ENCODE results near the gene VWA3B. TPM values are rescaled to one million over a fixed set of nuclear protein-coding genes. Genes with fewer than 3 reads are reported as not detected.
A peak's percentile ranks its signal among the peaks of the same experiment; 100 is the strongest.
"Not testable (repeated sequence)": the region's sequence is repeated elsewhere in the genome, so short reads cannot be mapped to it uniquely, and the experiment has no call there.

The VWA3B gene
- total and polyA plus RNA-seq, 5 experiments from 2014 or later, result 0.63 TPM; not detected in 4

DNA sequence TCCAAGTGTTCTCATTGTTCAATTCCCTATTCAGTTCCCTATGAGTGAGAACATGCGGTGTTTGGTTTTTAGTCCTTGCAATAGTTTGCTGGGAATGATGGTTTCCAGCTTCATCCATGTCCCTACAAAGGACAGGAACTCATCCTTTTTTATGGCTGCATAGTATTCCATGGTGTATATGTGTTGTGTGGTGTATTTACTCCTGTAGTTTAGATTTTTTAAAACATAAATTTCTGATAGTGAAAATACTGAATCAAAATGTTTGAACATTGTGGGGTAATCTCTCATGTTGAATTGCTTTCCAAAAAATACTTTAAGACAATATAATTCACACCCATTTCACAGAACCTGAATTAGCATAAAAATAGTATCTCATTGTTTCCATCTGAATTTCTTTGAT, 60.9 kb downstream of the VWA3B start:
- ATAC-seq, POLR2A ChIA-PET, H3K36me3 Mint-ChIP-seq, H3K4me3 Mint-ChIP-seq, DNase-seq, H3K27ac Mint-ChIP-seq, H3K27me3 Mint-ChIP-seq: not testable (repeated sequence)
- Mint-ChIP-seq H3K9me3 (peaks cover 0 to 15% (median 7%) of the 10 kb centered on the region in 9 donors), H3K4me1 (peaks cover 0 to 17% (median 5%) of the 10 kb centered on the region in 4 donors)

DNA sequence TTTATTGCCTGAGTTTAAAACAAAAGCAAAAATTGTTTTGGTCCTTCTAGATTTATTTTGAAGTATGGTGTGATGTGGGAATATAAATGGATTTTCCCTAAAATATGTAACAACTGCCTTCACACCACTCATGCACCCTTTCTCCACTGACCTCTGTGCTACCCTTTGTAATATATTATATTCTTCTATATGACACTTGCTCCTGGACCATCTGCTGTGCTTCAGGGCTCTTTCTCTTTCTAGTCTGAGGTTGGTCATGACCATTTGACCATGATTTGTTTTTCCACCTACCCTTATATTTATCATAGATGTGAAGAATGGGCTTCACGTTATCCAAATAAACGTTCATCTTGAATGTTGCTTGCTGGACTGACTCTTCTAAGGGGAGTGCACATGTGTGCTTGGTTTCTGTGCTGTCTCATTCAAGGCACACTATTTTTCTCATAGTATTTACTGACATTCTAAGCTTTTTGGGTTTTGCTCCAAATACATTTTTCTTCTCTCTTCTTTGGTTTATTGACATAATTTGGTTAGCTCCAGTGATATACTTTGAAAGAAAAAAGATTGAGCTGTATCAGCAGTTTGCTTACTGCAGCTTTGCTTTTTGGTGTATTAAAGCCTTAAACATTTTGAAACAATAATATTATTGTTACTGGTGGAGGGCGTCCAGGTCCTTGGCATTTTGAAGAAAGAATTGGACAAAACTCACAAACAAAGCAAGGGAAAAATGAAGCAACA, 61.8 kb downstream of the VWA3B start:
- Mint-ChIP-seq H3K4me1 (peaks cover 0 to 17% (median 5%) of the 10 kb centered on the region in 4 donors), H3K9me3 (peaks cover 0 to 15% (median 7%) of the 10 kb centered on the region in 9 donors), H3K27me3 (peaks cover 0 to 4% (median 0%) of the 10 kb centered on the region in 5 donors), H3K4me3 (peak overlapping the region in 8 of 10 donors; percentile 11 to 59 (median 38)), H3K27ac (peak overlapping the region in 7 of 10 donors; percentile 1 to 55 (median 43)), H3K36me3 (peaks cover 0 to 3% (median 0%) of the 10 kb centered on the region in 3 donors)
- no peak for DNase-seq
- no peak for ATAC-seq
- POLR2A ChIA-PET, result no interaction called here

DNA sequence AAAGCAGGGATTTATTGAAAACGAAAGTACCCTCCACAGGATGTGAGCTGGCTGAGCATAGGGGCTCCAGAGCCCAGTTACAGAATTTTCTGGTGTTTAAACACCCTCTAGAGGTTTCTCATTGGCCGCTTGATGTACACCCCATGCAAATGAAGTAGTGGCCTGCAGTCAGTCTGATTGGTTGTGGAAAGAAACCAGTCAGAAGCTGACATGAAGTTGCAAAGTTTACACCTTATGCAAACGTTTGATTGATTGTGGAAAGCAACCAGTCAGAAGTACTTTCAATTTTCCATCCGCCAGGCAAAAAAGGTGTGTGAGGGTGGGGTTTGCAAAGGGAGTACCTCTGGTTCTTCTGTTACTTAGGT, 62.3 kb downstream of the VWA3B start:
- Mint-ChIP-seq H3K36me3 (peaks cover 0 to 3% (median 0%) of the 10 kb centered on the region in 3 donors), H3K4me1 (peaks cover 0 to 17% (median 5%) of the 10 kb centered on the region in 4 donors), H3K27ac (peak overlapping the region in 8 of 10 donors; percentile 4 to 66 (median 48)), H3K27me3 (peaks cover 0 to 4% (median 0%) of the 10 kb centered on the region in 5 donors), H3K9me3 (peaks cover 0 to 15% (median 7%) of the 10 kb centered on the region in 9 donors), H3K4me3 (peak overlapping the region in 9 of 10 donors; percentile 15 to 59 (median 43))
- DNase-seq (peak in 6 of 10 donors; percentile 27 to 52 (median 36)), ATAC-seq (peak; percentile 96 to 98)
- POLR2A ChIA-PET, result no interaction called here

DNA sequence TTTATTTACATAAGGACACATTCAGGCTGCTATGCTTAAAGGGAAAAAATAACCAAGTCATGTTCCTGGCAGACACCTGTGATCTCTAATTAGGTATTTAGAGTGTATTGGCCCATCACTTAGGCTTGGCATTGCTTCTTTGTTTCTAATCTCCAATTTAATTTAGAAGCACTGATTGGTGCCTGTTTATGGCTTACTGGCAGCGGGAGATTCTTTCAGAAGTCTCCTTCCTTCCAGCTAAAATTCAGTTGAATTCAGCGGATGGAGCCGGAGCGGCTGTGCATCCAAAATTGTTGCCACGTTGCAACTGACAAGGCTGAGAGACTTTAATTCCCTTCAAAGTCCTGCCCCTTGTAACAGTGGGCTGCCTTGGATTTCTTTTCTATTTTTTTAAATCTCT, 66.5 kb downstream of the VWA3B start:
- no peaks in the 10 kb centered on the region for H3K36me3 Mint-ChIP-seq
- H3K27ac Mint-ChIP-seq, result no peak overlapping the region
- peaks cover 0 to 17% (median 5%) of the 10 kb centered on the region in 4 donors for H3K4me1 Mint-ChIP-seq
- no peaks in the 10 kb centered on the region for H3K9me3 Mint-ChIP-seq
- no peak overlapping the region for H3K4me3 Mint-ChIP-seq
- ATAC-seq, result no peak
- POLR2A ChIA-PET, result no interaction called here
- DNase-seq, result no peak
- H3K27me3 Mint-ChIP-seq, result peaks cover 4 to 8% (median 5%) of the 10 kb centered on the region in 5 donors

DNA sequence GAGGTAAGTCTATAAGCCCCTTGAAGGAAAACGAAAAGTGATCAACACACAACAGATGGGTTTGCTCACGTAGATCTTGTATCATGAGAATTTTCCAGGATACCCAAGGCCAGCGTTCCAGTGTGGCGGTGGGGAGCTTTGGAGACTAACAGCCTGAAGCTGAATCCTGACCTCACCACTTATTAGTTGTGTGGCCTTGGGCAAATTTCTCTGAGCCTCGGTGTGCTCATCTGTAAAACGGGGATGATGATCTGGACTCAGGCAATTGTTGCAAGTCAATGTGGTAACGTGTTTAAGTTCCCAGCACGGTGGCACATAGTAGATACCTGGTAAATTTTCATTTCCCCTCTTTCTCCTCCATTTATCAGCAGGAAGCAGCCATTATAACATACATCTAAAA, 68.3 kb downstream of the VWA3B start:
- no peak overlapping the region for H3K27ac Mint-ChIP-seq
- H3K36me3 Mint-ChIP-seq, result no peaks in the 10 kb centered on the region
- DNase-seq (no peak), ATAC-seq (no peak)
- H3K4me3 Mint-ChIP-seq, result no peak overlapping the region
- POLR2A ChIA-PET, result no interaction called here
- H3K9me3 Mint-ChIP-seq, result peaks cover 0 to 1% (median 0%) of the 10 kb centered on the region in 9 donors
- H3K27me3 Mint-ChIP-seq, result peaks cover 5 to 11% (median 8%) of the 10 kb centered on the region in 5 donors
- peaks cover 0 to 2% (median 0%) of the 10 kb centered on the region in 4 donors for H3K4me1 Mint-ChIP-seq

DNA sequence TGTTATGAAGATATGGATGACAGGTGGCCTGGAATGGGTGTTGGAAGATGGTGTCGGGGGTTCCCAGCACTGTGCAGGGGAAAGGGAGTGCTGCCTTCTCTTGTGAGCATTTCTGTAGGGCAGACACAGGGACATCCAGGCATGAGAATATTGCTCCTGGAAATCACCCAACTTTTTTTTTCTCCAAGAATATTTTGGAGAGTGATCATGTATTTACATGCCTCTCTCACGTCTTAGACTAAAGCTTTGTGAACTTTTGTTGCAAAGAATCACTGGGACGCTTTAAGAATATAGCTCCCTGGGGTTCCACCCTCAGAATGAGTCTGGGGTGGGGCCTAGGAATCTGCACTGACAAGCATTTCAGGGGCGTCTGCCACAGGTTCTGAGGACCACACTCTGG, 68.7 kb downstream of the VWA3B start:
- Mint-ChIP-seq H3K4me1 (peaks cover 0 to 2% (median 0%) of the 10 kb centered on the region in 4 donors), H3K27ac (no peak overlapping the region), H3K9me3 (peaks cover 0 to 1% (median 0%) of the 10 kb centered on the region in 9 donors), H3K4me3 (no peak overlapping the region), H3K27me3 (peaks cover 5 to 16% (median 9%) of the 10 kb centered on the region in 5 donors), H3K36me3 (no peaks in the 10 kb centered on the region)
- POLR2A ChIA-PET, result no interaction called here
- no peak for DNase-seq
- ATAC-seq, result no peak

DNA sequence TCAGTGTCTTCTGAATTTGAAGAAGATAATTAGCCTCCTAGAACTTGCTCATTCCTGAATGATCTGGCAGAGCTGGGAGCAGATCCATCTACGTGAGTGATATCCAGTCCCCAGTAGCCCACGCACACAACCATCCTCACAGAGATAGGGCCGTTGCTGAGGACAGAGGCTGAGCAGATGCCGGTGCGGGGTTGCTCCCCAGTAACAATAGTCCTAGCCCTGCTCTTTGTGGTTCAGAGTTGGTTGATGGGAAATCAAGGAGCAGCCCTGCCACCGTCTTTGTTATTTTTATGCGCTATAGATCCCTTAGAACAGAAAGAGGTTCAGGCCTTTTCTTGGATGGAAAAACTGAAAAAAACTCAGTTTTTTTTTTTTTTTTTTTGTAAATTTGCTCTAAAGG, 69.3 kb downstream of the VWA3B start:
- DNase-seq (no peak), ATAC-seq (no peak)
- Mint-ChIP-seq H3K9me3 (peaks cover 0 to 1% (median 0%) of the 10 kb centered on the region in 9 donors), H3K27ac (no peak overlapping the region), H3K4me3 (no peak overlapping the region), H3K4me1 (no peaks in the 10 kb centered on the region), H3K27me3 (peaks cover 5 to 22% (median 9%) of the 10 kb centered on the region in 5 donors), H3K36me3 (no peaks in the 10 kb centered on the region)
- POLR2A ChIA-PET, result no interaction called here

DNA sequence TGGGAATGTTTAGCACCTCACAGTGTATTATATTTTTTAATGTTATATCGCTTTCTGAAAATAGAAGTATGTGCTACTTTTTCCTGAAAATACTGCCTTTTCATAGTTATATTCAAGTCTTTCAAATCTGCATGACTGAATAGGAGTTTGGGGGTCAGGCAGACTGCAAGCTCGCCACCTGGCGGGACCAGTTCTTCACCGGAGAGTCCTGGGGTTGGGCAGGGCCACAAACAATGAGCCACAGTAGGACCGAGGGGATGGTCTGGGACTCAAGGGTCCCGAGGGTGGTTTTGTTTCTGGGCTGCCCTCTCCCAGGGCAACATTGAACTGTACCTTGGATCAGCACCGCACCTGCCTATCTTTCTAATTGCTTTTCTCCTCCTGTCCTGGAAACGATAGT, 70.6 kb downstream of the VWA3B start:
- POLR2A ChIA-PET, result no interaction called here
- Mint-ChIP-seq H3K4me1 (no peaks in the 10 kb centered on the region), H3K4me3 (no peak overlapping the region), H3K27ac (no peak overlapping the region), H3K36me3 (no peaks in the 10 kb centered on the region), H3K9me3 (peaks cover 0 to 1% (median 0%) of the 10 kb centered on the region in 9 donors), H3K27me3 (peaks cover 5 to 24% (median 9%) of the 10 kb centered on the region in 5 donors)
- ATAC-seq (no peak), DNase-seq (no peak)

DNA sequence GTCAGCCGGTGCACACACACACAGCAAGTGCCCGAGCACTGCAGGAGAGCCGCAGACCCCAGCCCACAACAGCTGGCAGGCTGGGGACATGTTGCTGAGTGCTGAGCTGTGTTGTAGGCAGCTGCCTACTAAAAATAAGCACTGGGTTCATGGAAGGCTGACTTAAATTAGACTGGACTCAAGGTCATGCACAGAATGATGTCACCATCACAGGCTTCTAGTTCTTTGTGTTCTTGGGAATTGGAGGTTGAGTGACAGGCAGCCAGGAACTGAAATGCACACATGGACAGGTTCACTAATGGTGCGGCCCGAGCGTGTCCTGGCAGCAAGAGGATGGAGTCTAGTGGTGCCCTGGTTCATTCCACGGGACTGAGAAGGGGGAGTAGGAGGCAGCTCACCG, 71.3 kb downstream of the VWA3B start:
- Mint-ChIP-seq H3K27ac (no peak overlapping the region), H3K27me3 (peaks cover 6 to 31% (median 9%) of the 10 kb centered on the region in 5 donors)

DNA sequence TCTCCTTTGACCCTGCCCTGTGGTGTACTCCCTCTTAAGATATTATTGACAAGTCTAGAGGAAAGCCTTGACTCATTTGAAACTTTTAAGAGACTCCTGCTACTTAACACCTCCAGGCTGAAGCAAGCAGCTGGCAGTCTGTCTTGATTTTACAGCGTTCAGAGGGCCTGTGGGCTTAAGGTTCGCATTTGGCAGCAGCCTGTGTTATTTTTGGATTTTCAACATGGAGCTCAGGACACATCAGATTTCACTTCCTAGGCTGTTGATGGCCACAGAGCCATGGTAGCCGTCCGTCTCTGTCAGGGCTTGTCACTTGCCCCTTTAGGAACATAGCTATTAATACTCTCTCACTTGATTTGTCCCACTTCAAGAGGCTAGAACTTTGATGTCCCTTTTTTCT, 73.6 kb downstream of the VWA3B start:
- POLR2A ChIA-PET, result no interaction called here

More for the DNA sequence above, 71.3 kb downstream of the VWA3B start:
- POLR2A ChIA-PET, result no interaction called here
- no peak for DNase-seq
- no peak for ATAC-seq
- peaks cover 0 to 1% (median 0%) of the 10 kb centered on the region in 9 donors for H3K9me3 Mint-ChIP-seq
- H3K4me3 Mint-ChIP-seq, result no peak overlapping the region
- no peaks in the 10 kb centered on the region for H3K4me1 Mint-ChIP-seq
- no peaks in the 10 kb centered on the region for H3K36me3 Mint-ChIP-seq

DNA sequence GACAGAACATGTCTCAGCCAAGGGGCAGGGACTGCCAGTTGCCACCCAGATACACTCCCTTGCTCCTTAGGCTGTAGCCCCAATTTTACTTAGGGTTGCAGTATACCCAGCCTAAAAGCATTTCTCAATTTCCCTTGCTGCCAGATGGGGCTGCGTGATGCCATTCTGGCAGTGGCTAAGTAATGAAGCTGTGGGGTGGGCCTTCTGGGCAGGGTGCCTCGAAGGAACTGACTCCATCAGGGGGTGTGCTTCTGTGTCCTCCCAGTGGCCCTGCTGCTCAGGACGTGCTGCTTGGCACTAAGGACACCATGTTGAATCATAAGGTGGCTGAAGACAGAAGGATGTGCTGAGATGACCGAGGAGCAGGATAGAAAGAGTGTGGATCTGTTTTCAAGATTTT, 74.2 kb downstream of the VWA3B start:
- ATAC-seq (no peak), DNase-seq (no peak)
- H3K36me3 Mint-ChIP-seq, result no peaks in the 10 kb centered on the region
- H3K27me3 Mint-ChIP-seq, result peaks cover 11 to 50% (median 14%) of the 10 kb centered on the region in 5 donors
- no peak overlapping the region for H3K4me3 Mint-ChIP-seq
- H3K9me3 Mint-ChIP-seq, result peaks cover 0 to 1% (median 0%) of the 10 kb centered on the region in 9 donors
- POLR2A ChIA-PET, result no interaction called here
- no peaks in the 10 kb centered on the region for H3K4me1 Mint-ChIP-seq
- no peak overlapping the region for H3K27ac Mint-ChIP-seq

More for the DNA sequence above, 73.6 kb downstream of the VWA3B start:
- Mint-ChIP-seq H3K27me3 (peaks cover 9 to 48% (median 14%) of the 10 kb centered on the region in 5 donors), H3K4me3 (no peak overlapping the region), H3K4me1 (no peaks in the 10 kb centered on the region), H3K27ac (no peak overlapping the region), H3K9me3 (peaks cover 0 to 1% (median 0%) of the 10 kb centered on the region in 9 donors), H3K36me3 (no peaks in the 10 kb centered on the region)
- DNase-seq, result no peak
- ATAC-seq, result no peak

DNA sequence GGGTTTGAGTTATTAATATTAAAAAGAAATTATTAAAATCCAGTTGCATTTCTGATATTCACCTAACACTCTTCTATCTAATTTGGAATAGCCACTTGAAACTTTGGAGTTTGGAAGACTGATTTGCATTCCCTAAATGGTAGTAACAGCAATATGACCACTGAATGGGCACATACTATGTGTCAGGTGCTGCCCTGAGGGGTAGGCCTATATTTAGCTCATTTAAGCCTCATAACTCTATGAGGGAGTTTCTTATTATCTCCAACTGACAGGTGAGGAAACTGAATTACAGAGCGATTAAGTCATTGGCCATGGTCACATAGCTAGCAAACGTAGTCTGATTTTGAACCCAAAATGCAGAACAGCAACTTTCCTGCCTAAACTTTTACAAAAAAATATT, 77.3 kb downstream of the VWA3B start:
- Mint-ChIP-seq H3K36me3 (no peaks in the 10 kb centered on the region), H3K27me3 (peaks cover 9 to 54% (median 22%) of the 10 kb centered on the region in 5 donors), H3K4me1 (no peaks in the 10 kb centered on the region), H3K27ac (no peak overlapping the region), H3K9me3 (peaks cover 0 to 1% (median 0%) of the 10 kb centered on the region in 9 donors), H3K4me3 (no peak overlapping the region)
- DNase-seq (no peak), ATAC-seq (no peak)
- POLR2A ChIA-PET, result no interaction called here

DNA sequence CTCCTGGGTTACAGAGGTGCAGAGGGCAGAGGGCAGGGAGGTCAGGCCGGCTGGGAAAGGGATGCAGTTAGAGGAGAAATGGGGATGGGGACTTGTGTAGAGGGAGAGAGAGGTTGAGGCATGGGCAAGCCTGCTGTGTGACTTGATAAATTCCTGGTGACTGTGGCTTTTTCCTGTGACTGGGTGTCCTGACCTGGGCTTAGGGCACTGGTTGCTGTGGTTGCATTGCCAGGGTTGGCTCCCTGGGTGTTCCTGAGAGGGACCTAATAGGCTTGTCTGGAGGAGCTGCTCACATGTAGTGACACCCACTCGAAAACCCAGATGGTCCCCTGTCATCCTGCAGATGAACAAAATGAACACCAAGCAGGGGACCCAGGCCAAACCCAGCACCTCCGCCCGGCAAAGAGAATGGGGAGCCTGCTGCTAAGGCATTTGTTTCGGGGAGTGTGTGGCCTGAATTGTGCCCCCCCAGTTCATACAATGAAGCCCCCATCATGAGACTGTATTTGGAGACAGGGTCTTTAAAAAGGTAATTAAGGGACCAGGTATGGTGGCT, 78.6 kb downstream of the VWA3B start:
- ATAC-seq (no peak), DNase-seq (no peak)
- no peak overlapping the region for H3K4me3 Mint-ChIP-seq
- H3K9me3 Mint-ChIP-seq, result peaks cover 0 to under 1% (median 0%) of the 10 kb centered on the region in 9 donors
- H3K27ac Mint-ChIP-seq, result no peak overlapping the region
- H3K4me1 Mint-ChIP-seq, result no peaks in the 10 kb centered on the region
- POLR2A ChIA-PET, result no interaction called here
- H3K27me3 Mint-ChIP-seq, result peaks cover 13 to 52% (median 28%) of the 10 kb centered on the region in 5 donors
- no peaks in the 10 kb centered on the region for H3K36me3 Mint-ChIP-seq
